OCI-LY7 (cell line): Measurements from ENCODE around the gene KIF1B. TPM values are rescaled to one million over a fixed set of nuclear protein-coding genes. Genes with fewer than 3 reads are reported as not detected.

Source experiments
- BruUV-seq: library from RNA; stranded (reverse); fragments of 400-500 nt; replicated peaks from 2 replicates; lab custom pipeline; 2021; lab: Mats Ljungman, UMichigan
- CTCF ChIA-PET: fragments of 300-600 bp; sonication (Branson Sonifier 250); formaldehyde crosslinking; loops from one replicate; lab custom pipeline; 2022; ENCODE audit warnings: antibody characterized with exemption; ENCODE audit not compliant: unreplicated experiment; lab: Charles Lee
- POLR2A ChIA-PET: fragments of 300-600 bp; sonication (Branson Sonifier 250); formaldehyde crosslinking; loops from one replicate; lab custom pipeline; 2022; ENCODE audit warnings: antibody characterized with exemption; lab: Charles Lee
- DNase-seq: peaks from one replicate; pipeline ENCODE4 v3.0.0-alpha.2; 2015; ENCODE audit warnings: low spot score
- H2AFZ ChIP-seq: fragments of 200-600 bp; sonication (generic), shearing (Covaris generic); 2 replicates; pipeline ENCODE4 v1.6.1; 2014; ENCODE audit warnings: mild to moderate bottlenecking, antibody characterized with exemption, low read length, moderate library complexity
- H3K27ac ChIP-seq: fragments of 200-600 bp; sonication (generic); 2 replicates; pipeline ENCODE4 v1.5.1; 2014; ENCODE audit warnings: mixed run types, low read depth, mild to moderate bottlenecking, moderate library complexity, low read length, inconsistent platforms; ENCODE audit not compliant: poor library complexity, severe bottlenecking
- H3K36me3 ChIP-seq: fragments of 200-600 bp; sonication (generic); 2 replicates; pipeline ENCODE4 v1.6.1; 2014; ENCODE audit warnings: mild to moderate bottlenecking, antibody characterized with exemption, low read length, moderate library complexity, mixed read lengths; ENCODE audit not compliant: insufficient read depth
- H3K4me1 ChIP-seq: fragments of 200-600 bp; sonication (generic); 2 replicates; pipeline ENCODE4 v1.5.1; 2014; ENCODE audit warnings: mild to moderate bottlenecking, low read length; ENCODE audit not compliant: insufficient read depth, poor library complexity, severe bottlenecking
- H3K4me2 ChIP-seq: fragments of 200-600 bp; sonication (generic); 2 replicates; pipeline ENCODE4 v1.6.1; 2014; ENCODE audit warnings: mild to moderate bottlenecking, low read length
- H3K4me3 ChIP-seq: fragments of 200-600 bp; sonication (generic); 2 replicates; pipeline ENCODE4 v1.5.1; 2014; ENCODE audit warnings: mild to moderate bottlenecking, low read depth, low read length; ENCODE audit not compliant: poor library complexity, severe bottlenecking
- H3K79me2 ChIP-seq: fragments of 200-600 bp; sonication (generic); 2 replicates; pipeline ENCODE4 v1.6.1; 2016; ENCODE audit warnings: low read depth, mild to moderate bottlenecking, low read length, moderate library complexity, mixed read lengths; ENCODE audit not compliant: insufficient read depth
- H3K9me2 ChIP-seq: fragments of 200-600 bp; sonication (generic); 2 replicates; pipeline ENCODE4 v1.6.1; 2016; ENCODE audit warnings: mild to moderate bottlenecking, low read length, mixed read lengths; ENCODE audit not compliant: insufficient read depth
- H3K9me3 ChIP-seq: fragments of 200-600 bp; sonication (generic); 2 replicates; pipeline ENCODE4 v1.6.1; 2014; ENCODE audit warnings: mild to moderate bottlenecking, mixed run types, low read length, mixed read lengths
- H4K20me1 ChIP-seq: fragments of 200-600 bp; sonication (generic); 2 replicates; pipeline ENCODE4 v1.6.1; 2014; ENCODE audit warnings: mild to moderate bottlenecking, antibody characterized with exemption, low read length, moderate library complexity, mixed read lengths; ENCODE audit not compliant: insufficient read depth
- EZH2phosphoT487 ChIP-seq: fragments of 200-600 bp; sonication (generic); IDR thresholded peaks from 2 replicates; pipeline ENCODE4 v1.6.1; 2018; ENCODE audit warnings: low read depth, borderline replicate concordance, mild to moderate bottlenecking, mixed run types, antibody characterized with exemption, low read length, moderate library complexity, mixed read lengths
- intact Hi-C: fragments of 100-400 bp; cut with micrococcal nuclease; formaldehyde crosslinking; loops from one replicate; pipeline ENCODE4 v1.10.0; 2022; ENCODE audit not compliant: unreplicated experiment
- total RNA-seq, 2 experiments: library from RNA; depleted of rRNA in 1 of 2; stranded (reverse); fragments of >200 nt in 1 of 2; shearing (Covaris generic) in 1 of 2; gene quantifications; 2 replicates each; pipeline ENCODE4 v1.2.3, GENCODE V29; 2014 to 2022
- TF ChIP-seq, protein P1 (sequence below): fragments of 200-600 bp; sonication (generic); conservative IDR thresholded peaks from 2 replicates; pipeline ENCODE4 v1.5.1; 2014; ENCODE audit warnings: mild to moderate bottlenecking, antibody characterized with exemption, low read length, moderate library complexity, mixed read lengths

Gene KIF1B
- total RNA-seq, 2 experiments from 2014 or later, result 3.8 to 4.8 TPM

DNA sequence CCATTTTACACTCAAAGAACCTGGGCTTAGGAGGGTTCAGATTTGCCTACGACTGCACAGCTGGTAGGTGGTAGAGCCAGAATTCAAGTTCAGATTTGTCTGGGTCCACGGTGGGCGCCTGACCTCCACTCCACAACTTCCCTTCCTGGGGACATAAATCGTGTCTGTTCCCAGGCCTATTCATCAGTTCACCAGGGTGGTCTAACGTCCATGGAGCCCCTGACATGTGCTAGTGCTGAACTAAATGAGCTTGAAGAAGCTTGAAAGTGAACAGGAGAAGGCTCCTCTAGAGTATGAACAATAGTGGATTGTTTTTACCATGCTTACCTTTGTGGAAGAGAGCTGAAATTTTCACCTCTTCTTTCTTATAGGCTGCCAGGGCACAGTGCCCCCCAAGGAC lies 32.5 kb upstream of the KIF1B start:
- ChIA-PET CTCF (no interaction called here), POLR2A (interaction anchor here (0.5 to 1.3 kb wide), 2 partner anchors 26 to 237 kb away, joined by 3 to 4 read pairs; no protein-coding TSS in a partner anchor)
- Histone ChIP-seq H3K36me3 (peaks cover 23% of the 10 kb centered on the region), H2AFZ (no peak overlapping the region), H3K9me2 (no peaks in the 10 kb centered on the region), H3K79me2 (no peaks in the 10 kb centered on the region), H3K4me3 (no peak overlapping the region), H4K20me1 (no peaks in the 10 kb centered on the region), H3K4me2 (no peak overlapping the region), H3K9me3 (0 out of 2 replicates have a peak, but pooled peaks cover 5% of the 10 kb centered on the region), H3K27ac (no peak overlapping the region), H3K4me1 (no peaks in the 10 kb centered on the region)
- TF ChIP-seq, protein P1, sequence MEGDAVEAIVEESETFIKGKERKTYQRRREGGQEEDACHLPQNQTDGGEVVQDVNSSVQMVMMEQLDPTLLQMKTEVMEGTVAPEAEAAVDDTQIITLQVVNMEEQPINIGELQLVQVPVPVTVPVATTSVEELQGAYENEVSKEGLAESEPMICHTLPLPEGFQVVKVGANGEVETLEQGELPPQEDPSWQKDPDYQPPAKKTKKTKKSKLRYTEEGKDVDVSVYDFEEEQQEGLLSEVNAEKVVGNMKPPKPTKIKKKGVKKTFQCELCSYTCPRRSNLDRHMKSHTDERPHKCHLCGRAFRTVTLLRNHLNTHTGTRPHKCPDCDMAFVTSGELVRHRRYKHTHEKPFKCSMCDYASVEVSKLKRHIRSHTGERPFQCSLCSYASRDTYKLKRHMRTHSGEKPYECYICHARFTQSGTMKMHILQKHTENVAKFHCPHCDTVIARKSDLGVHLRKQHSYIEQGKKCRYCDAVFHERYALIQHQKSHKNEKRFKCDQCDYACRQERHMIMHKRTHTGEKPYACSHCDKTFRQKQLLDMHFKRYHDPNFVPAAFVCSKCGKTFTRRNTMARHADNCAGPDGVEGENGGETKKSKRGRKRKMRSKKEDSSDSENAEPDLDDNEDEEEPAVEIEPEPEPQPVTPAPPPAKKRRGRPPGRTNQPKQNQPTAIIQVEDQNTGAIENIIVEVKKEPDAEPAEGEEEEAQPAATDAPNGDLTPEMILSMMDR, result no peak
- intact Hi-C loops, result no loop called here
- BruUV-seq, result no TSS peak
- no peak for DNase-seq

GRCh38 chr1:10178597-10179405 lies 31.6 kb upstream of the KIF1B start:
- no peak overlapping the region for H3K4me3 ChIP-seq
- BruUV-seq, result no TSS peak
- no peak overlapping the region for H3K27ac ChIP-seq
- no peak overlapping the region for H2AFZ ChIP-seq
- DNase-seq, result no peak
- CTCF ChIA-PET, result no interaction called here
- H3K9me2 ChIP-seq, result no peaks in the 10 kb centered on the region
- intact Hi-C loops, result no loop called here
- 0 out of 2 replicates have a peak, but pooled peaks cover 5% of the 10 kb centered on the region for H3K9me3 ChIP-seq
- H3K4me1 ChIP-seq, result no peaks in the 10 kb centered on the region
- H3K4me2 ChIP-seq, result no peak overlapping the region
- no peak for TF ChIP-seq EZH2phosphoT487
- TF ChIP-seq, protein P1, result no peak
- H4K20me1 ChIP-seq, result no peaks in the 10 kb centered on the region
- H3K79me2 ChIP-seq, result no peaks in the 10 kb centered on the region
- peaks cover 21% of the 10 kb centered on the region for H3K36me3 ChIP-seq
- POLR2A ChIA-PET, result interaction anchor here (0.5 to 1.3 kb wide), 2 partner anchors 25 to 238 kb away, joined by 3 to 4 read pairs; no protein-coding TSS in a partner anchor
